ENCODE measurements around the gene AK1.

- TF ChIP-seq ZIK1 (CRISPR knock-in tag; IDR thresholded peaks at IDR 0.05; ENCODE audit: borderline replicate concordance, low read depth), result no peak
- TF ChIP-seq E2F1 (CRISPR knock-in tag; IDR thresholded peaks at IDR 0.05), result no peak
- TF ChIP-seq CREB1 (IDR thresholded peaks at IDR 0.05), result no peak
- no peak for TF ChIP-seq CREB1 (CRISPR knock-in tag; IDR thresholded peaks at IDR 0.05)
- no peak for TF ChIP-seq NFKB2 (CRISPR knock-in tag; IDR thresholded peaks at IDR 0.05; ENCODE audit: borderline replicate concordance)
- TF ChIP-seq ZNF589 (CRISPR knock-in tag; conservative IDR thresholded peaks at IDR 0.05), result no peak
- no peak for TF ChIP-seq POLR2A (IDR thresholded peaks at IDR 0.05; ENCODE audit: insufficient read depth in 1 of 2, low read depth in 2 of 2, low read length in 2 of 2)
- no peak for TF ChIP-seq RFX5 (IDR thresholded peaks at IDR 0.05; ENCODE audit: low read depth, low read length)
- no peak for TF ChIP-seq RAD21 (CRISPR knock-in tag; IDR thresholded peaks at IDR 0.05)
- TF ChIP-seq CEBPZ (IDR thresholded peaks at IDR 0.05; ENCODE audit: low read length), result no peak
- TF ChIP-seq ZBTB44 (CRISPR knock-in tag; IDR thresholded peaks at IDR 0.05), result no peak
- no peak for TF ChIP-seq IRX3 (CRISPR knock-in tag; IDR thresholded peaks at IDR 0.05; ENCODE audit: borderline replicate concordance, low read depth)
Measured at GRCh38 chr9:127884427-127884911, 7.0 kb upstream of the AK1 start.

Data from HepG2 (cell line).